HepG2 (cell line): ENCODE results near the gene CRIM1. TPM values are rescaled to one million over a fixed set of nuclear protein-coding genes. Genes with fewer than 3 reads are reported as not detected.

Experiments used
- CSRNP1 ChIP-seq: sonication (generic); formaldehyde crosslinking; IDR thresholded peaks from 2 replicates; pipeline ENCODE4 v1.8.1; 2023; ENCODE audit warnings: mild to moderate bottlenecking, missing genetic modification reagents
- KDM2A ChIP-seq: sonication (generic); formaldehyde crosslinking; IDR thresholded peaks from 2 replicates; pipeline ENCODE4 v1.4.0; 2020; ENCODE audit warnings: low read depth, missing genetic modification reagents, borderline replicate concordance
- MXI1 ChIP-seq: IDR thresholded peaks from 3 replicates; pipeline ENCODE4 v1.6.1; 2012; ENCODE audit warnings: low read depth, low read length, inconsistent platforms, borderline replicate concordance
- MZF1 ChIP-seq: sonication (generic); formaldehyde crosslinking; IDR thresholded peaks from 2 replicates; pipeline ENCODE4 v1.8.1; 2023; ENCODE audit warnings: mild to moderate bottlenecking, missing genetic modification reagents, borderline replicate concordance
- NFRKB ChIP-seq: fragments of 450-650 bp; IDR thresholded peaks from 2 replicates; pipeline ENCODE4 v1.6.1; 2017
- RARG ChIP-seq: sonication (generic); formaldehyde crosslinking; IDR thresholded peaks from 2 replicates; pipeline ENCODE4 v1.4.0; 2020; ENCODE audit warnings: low read depth, mild to moderate bottlenecking, missing genetic modification reagents
- SMAD3 ChIP-seq: sonication (generic); formaldehyde crosslinking; IDR thresholded peaks from 2 replicates; pipeline ENCODE4 v1.4.0; 2020; ENCODE audit warnings: missing genetic modification reagents
- TFAP4 ChIP-seq: sonication (generic); IDR thresholded peaks from 2 replicates; pipeline ENCODE4 v1.6.1; 2016; ENCODE audit warnings: low read depth, borderline replicate concordance
- TMF1 ChIP-seq: sonication (generic); formaldehyde crosslinking; IDR thresholded peaks from 2 replicates; pipeline ENCODE4 v1.8.1; 2022; ENCODE audit warnings: low read depth, missing genetic modification reagents
- ZNF407 ChIP-seq: sonication (generic); formaldehyde crosslinking; IDR thresholded peaks from one replicate; pipeline ENCODE4 v1.5.1; 2020; ENCODE audit warnings: mild to moderate bottlenecking, missing genetic modification reagents; ENCODE audit errors: not compliant biosample characterization
- ZNF652 ChIP-seq: IDR thresholded peaks from 2 replicates; pipeline ENCODE4 v1.6.1; 2016; ENCODE audit warnings: low read depth, borderline replicate concordance
- ZNF883 ChIP-seq: sonication (generic); formaldehyde crosslinking; IDR thresholded peaks from 2 replicates; pipeline ENCODE4 v1.5.1; 2020; ENCODE audit warnings: mild to moderate bottlenecking, missing genetic modification reagents; ENCODE audit errors: not compliant biosample characterization
- polyA plus RNA-seq, 8 experiments: library from polyadenylated mRNA; depleted of rRNA in 3 of 8; stranded (reverse) in 7 of 8; unstranded in 1 of 8; fragments of >200 nt; fragmentation: Illumina TruSeq in 4 of 8; extraction: Trizol in 4 of 8; gene quantifications; 2 replicates each; pipeline versions ENCODE4 v1.2.1 to v1.2.3, GENCODE V29; 2011 to 2016; ENCODE audit warnings: low read depth in 4 of 8, missing spikeins in 1 of 8, mixed read lengths in 1 of 8; ENCODE audit not compliant: insufficient read depth in 1 of 8
- total RNA-seq, 5 experiments: library from RNA; depleted of rRNA; stranded (reverse); fragments of >200 nt; fragmentation: Illumina TruSeq; extraction: Trizol; gene quantifications; 2 replicates each; pipeline ENCODE4 v1.2.3, GENCODE V29; 2016; ENCODE audit warnings: low read depth in 1 of 5
- TF ChIP-seq, protein P1 (sequence below): sonication (generic); formaldehyde crosslinking; IDR thresholded peaks from 2 replicates; pipeline ENCODE4 v1.5.1; 2020; ENCODE audit warnings: missing genetic modification reagents, mild to moderate bottlenecking, borderline replicate concordance
- TF ChIP-seq, protein P2 (sequence below): sonication (generic); formaldehyde crosslinking; IDR thresholded peaks from 2 replicates; pipeline ENCODE4 v1.4.0; 2020; ENCODE audit warnings: missing genetic modification reagents

Gene CRIM1
- total and polyA plus RNA-seq, 2 of the 13 experiments (the other 11 are each of a cell fraction or from before 2014, with no cell fraction given): 39.1 to 69.9 TPM

DNA sequence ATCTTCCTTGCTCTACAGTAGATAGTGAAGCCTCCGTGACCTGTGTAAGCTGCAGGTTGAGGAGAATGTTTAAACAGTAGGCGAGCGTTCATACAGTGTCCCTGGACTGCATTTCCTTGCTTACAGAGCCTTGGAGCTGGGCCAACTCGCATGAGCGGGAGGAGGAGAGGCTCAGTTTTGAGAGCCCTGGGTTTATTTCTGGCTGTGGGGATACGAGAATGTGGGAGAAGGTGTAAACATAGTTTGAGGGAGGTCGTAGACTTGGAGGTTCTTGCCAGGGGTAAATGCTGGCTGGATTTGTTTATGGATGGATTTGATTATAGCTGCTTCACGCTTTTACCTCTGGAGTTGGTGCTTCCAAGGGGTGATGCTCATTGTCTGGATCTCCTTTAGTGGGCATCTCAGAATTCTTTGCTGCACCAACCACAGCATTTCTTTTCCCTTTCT, 20.8 kb downstream of the CRIM1 start (continued):
- TF ChIP-seq TFAP4 (no peak; the same call in 1 of the 2 replicates), SMAD3 (no peak), ZNF883 (no peak), MXI1 (no peak), KDM2A (CRISPR knock-in tag) (0 out of 2 replicates have a peak, but pooled peaks have one; percentile 41), TMF1 (CRISPR knock-in tag) (no peak), CSRNP1 (no peak), NFRKB (no peak), MZF1 (no peak), RARG (CRISPR knock-in tag) (no peak), ZNF652 (peak; percentile 22; the same call in 1 of the 2 replicates), ZNF407 (CRISPR knock-in tag) (no peak)
- TF ChIP-seq, protein P1, sequence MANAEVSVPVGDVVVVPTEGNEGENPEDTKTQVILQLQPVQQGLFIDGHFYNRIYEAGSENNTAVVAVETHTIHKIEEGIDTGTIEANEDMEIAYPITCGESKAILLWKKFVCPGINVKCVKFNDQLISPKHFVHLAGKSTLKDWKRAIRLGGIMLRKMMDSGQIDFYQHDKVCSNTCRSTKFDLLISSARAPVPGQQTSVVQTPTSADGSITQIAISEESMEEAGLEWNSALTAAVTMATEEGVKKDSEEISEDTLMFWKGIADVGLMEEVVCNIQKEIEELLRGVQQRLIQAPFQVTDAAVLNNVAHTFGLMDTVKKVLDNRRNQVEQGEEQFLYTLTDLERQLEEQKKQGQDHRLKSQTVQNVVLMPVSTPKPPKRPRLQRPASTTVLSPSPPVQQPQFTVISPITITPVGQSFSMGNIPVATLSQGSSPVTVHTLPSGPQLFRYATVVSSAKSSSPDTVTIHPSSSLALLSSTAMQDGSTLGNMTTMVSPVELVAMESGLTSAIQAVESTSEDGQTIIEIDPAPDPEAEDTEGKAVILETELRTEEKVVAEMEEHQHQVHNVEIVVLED (CRISPR knock-in tag): peak; percentile 28; the same call in 1 of the 2 replicates
- TF ChIP-seq, protein P2, sequence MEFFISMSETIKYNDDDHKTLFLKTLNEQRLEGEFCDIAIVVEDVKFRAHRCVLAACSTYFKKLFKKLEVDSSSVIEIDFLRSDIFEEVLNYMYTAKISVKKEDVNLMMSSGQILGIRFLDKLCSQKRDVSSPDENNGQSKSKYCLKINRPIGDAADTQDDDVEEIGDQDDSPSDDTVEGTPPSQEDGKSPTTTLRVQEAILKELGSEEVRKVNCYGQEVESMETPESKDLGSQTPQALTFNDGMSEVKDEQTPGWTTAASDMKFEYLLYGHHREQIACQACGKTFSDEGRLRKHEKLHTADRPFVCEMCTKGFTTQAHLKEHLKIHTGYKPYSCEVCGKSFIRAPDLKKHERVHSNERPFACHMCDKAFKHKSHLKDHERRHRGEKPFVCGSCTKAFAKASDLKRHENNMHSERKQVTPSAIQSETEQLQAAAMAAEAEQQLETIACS (CRISPR knock-in tag): no peak
